Stimulated activated CD8-positive, alpha-beta memory T cell treated with anti-CD3 and anti-CD28 coated beads, Interleukin-12 subunit alpha, Interleukin-12 subunit beta, amount 100 ng/mL, for 24 hours (primary cell): ENCODE measurements around the gene IFIT1.
"Not testable (repeated sequence)": the region's sequence is repeated elsewhere in the genome, so short reads cannot be mapped to it uniquely, and the experiment has no call there.

Experiments
- DNase-seq: peaks from one replicate; pipeline ENCODE4 v3.0.0-alpha.2; 2020; ENCODE audit errors: extremely low read depth

The IFIT1 gene, protein sequence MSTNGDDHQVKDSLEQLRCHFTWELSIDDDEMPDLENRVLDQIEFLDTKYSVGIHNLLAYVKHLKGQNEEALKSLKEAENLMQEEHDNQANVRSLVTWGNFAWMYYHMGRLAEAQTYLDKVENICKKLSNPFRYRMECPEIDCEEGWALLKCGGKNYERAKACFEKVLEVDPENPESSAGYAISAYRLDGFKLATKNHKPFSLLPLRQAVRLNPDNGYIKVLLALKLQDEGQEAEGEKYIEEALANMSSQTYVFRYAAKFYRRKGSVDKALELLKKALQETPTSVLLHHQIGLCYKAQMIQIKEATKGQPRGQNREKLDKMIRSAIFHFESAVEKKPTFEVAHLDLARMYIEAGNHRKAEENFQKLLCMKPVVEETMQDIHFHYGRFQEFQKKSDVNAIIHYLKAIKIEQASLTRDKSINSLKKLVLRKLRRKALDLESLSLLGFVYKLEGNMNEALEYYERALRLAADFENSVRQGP

GRCh38 chr10:89391907-89392756 is at the start of gene IFIT1:
TSS of gene IFIT1 (plus strand) at chr10:89392623. CDS start at chr10:89392713, 90 bp downstream.
- no peak for DNase-seq

DNA sequence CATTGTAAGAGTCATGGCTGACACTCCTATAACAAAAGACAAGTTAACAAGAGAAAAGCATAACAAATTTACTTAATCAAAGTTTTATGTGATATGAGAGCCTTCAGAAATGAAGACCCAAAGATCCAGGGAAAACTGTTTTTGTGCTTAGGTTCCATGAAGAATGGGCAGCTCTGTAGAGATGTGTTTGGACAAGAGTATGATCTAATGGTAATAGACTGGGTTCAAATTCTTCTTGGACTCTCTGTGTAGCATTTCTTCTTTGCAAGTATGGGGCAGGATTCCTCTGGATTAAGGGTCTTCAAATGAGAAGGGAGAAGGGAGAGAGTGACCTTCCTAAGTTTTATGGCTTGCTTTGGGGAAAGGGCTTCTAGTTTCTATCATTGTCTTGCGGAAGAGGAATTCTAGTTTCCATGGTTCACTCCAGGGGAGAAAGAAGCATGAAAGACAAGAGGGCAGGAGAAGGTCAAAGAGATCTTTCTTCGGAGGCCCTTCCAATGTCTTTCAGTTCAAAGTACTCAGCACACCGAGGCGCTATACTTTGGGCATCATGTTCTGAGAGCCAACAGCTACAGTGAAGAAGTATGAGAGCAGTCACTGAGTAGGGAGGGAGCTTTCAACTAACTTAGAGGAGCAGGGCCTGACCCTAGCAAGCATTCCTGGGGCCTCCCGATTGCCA is 49.2 kb upstream of the IFIT1 start:
- no peak for DNase-seq

DNA sequence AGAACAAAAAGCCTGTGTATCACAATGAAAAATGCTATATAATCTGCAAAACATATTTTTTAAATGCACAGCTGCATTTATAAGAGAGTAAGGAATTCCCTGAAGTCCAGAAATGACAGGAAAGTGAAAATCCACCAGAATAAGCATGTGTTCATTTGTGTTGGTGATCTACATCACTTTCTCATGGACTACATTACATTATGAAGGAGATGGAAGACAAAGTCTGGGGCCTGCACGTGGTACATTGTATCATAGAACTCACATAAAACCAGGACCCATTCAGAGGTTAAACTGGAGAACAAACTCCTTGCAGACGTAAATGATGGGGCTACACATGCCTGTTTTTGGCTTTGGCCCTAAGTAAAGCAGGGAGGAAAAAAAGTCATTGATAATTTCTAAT is 48.3 kb upstream of the IFIT1 start:
- DNase-seq: no peak

DNA sequence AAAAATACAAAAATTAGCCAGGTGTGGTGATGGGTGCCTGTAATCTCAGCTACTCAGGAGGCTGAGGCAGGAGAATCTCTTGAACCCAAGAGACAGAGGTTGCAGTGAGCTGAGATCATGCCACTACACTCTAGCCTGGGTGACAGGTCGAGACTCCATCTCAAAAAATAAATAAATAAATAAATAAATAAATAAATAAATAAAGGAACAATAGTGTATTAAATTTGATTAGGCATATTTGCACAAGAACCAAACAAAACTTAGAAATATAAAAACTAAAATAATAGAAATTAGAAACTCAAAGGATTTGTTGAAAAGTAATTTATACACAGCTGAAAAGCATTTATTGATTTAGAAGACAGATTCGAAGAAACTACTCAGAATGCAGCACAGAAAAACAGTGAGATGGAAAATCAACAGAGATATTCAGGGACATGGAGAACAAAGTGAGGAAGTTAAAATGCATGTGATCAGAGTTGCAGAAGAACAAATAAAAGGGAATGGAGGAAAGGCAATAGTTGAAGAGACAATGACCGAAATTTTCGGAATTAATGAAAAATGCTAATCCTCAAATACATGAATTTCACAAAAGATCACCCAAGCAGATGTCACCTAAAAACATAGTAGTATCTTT is 46.9 kb upstream of the IFIT1 start:
- no peak for DNase-seq

- DNase-seq: no peak
These were observed 45.8 kb upstream of the IFIT1 start for GRCh38 chr10:89346405-89347254.

DNA sequence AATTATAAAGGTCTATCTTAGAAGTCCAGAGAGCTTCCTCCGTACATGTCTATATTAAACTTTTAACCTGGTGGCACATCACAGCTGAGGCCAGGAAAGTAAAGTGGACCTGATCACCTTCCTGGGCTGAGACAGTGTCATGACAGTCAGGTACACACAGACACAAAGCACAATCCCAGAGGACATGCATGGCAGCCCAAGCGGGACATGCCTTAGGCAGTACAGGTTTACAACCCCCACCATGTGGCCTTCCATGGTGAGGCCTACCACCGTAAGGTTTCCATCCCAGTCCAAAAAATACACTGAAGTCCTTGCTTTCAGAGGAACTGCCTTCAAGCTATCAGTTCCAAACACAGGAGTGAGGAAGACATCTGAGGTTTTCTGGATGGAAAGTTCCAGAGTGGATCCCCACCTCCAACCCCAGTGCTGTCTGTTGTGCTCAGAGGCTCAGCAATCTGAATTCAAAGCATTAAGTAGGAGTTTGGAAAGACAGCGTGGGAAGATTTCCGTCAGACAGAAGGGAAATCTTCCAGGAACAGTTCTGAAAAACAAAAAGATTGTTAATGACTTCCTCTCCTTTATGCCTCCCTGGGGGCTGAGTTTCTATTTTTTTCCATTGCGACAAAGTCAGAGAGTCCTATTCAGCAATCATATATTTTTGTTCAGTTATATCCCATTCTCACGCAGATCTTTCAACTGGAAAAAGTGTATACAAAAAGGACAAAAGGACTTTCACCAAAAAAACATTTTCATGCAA is 44.5 kb upstream of the IFIT1 start:
- DNase-seq: no peak

GRCh38 chr10:89348481-89348880 is 43.9 kb upstream of the IFIT1 start:
- DNase-seq: no peak

DNA sequence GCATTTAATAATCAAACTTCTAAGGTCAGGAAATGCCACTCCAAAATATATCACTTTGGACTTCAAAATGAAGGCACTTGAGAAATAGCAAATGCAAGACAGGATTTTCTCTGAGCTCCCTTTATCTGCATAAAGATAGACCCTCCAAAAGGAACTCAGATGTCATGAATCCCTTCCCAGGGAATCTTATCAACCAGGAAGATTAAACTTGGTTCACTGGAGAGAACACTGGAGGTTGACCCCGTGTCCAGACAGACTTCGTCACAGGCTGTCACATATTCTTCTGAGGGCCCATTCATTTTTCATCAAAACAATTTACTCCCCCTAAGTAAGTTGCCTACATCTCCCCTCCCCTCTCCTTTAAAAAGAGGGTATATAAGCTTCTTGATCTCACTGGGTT is 43.4 kb upstream of the IFIT1 start:
- DNase-seq: no peak

GRCh38 chr10:89350631-89351315 is 41.6 kb upstream of the IFIT1 start:
- DNase-seq: not testable (repeated sequence)

DNA sequence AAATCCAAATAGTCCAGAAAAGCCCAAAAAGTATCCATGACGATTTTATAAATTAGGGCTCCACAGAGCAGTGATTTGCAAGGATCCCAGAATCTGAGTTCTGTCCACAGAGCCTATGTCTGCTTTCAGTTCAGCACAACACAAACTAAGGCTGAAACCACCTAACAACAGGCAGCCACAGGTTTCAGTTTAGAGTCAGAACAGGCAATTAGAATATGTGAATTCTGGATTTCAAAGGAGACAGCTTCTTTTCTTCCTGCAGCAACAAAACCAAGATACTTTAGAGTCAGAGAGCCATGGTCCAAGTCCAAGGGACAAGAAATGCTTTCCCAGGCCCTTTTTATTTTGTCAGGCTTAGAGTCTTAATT is 41.0 kb upstream of the IFIT1 start:
- DNase-seq: no peak

DNA sequence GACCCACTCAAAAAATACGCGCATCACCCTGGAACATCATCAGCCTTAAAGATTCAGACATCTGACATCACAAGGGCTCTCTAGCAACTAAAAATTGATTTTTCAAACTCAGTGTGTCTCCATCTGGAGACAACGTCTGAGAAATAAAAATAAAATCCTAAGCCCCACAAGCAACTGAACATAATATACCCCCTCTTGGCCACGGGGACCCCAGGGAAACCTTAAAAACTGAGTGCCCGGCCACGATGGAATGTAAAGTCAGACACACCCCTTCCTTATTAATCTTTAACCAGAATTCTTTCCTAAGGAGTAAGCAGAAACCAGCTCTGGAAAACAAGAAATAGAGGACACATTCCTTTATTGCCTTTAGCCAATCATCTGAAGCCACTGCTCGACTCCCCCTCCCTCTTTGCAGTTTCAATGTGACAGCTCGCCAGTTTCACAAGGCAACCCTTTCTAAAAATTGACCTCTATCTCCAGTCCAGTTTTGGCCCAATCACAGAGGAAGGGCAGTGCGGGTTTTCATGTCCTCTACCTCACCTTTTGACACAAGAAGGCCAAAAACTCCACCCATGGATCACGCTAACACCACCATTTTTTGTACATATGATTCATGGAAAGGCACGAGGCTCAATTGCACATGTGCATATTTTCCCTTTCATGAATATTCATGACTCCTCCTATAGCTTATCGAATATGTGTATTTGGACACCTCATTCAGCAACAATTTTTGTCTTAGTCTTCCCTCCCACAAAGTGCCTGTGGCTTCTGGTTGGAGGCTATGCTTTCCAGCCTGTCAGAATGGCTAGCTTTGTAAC is 40.4 kb upstream of the IFIT1 start:
- no peak for DNase-seq

GRCh38 chr10:89352802-89353201 is 39.6 kb upstream of the IFIT1 start:
- DNase-seq: no peak

- DNase-seq: no peak
These were observed 37.0 kb upstream of the IFIT1 start for GRCh38 chr10:89355394-89355931.

- no peak for DNase-seq
These were observed 35.3 kb upstream of the IFIT1 start for GRCh38 chr10:89357096-89357495.

GRCh38 chr10:89357975-89358374 is 34.4 kb upstream of the IFIT1 start:
- no peak for DNase-seq

DNA sequence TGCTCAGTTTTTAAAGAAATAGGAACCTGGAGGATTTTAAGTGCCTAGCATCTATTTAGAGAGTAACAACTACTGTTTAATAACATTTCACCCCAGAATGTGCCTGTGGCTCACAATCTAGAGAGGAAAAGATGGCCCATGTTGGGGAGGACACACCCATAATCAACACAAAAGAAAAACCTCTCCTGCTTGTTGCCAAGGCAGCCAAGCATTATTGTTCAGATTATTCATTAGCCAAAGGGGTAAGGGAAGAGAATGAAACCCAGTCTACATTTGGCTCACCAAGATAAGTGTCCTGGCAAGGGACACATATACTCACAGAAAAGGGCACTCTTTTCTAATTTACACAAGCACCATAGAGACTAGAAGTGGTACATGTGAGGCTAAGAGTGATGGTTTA is 32.3 kb upstream of the IFIT1 start:
- no peak for DNase-seq

- DNase-seq: no peak
These were observed 29.5 kb upstream of the IFIT1 start for GRCh38 chr10:89362929-89363328.

- DNase-seq: no peak
These were observed 28.5 kb upstream of the IFIT1 start for GRCh38 chr10:89363729-89364442.
